Bone marrow (tissue), 2 donors: ENCODE results near the gene TMOD2.
A peak's percentile ranks its signal among the peaks of the same experiment; 100 is the strongest.

Source experiments
- DNase-seq, 2 donors: peaks; one replicate each; lab custom pipeline; 2025; lab: John Stamatoyannopoulos, UW

Gene TMOD2

GRCh38 chr15:51750792-51751696 lies at the start of gene TMOD2:
TSS of gene TMOD2 (plus strand) at chr15:51751597. CDS start at chr15:51766442, 14,845 bp downstream.
- no peak for DNase-seq

- no peak for DNase-seq
Observed at GRCh38 chr15:51702710-51703109, 48.7 kb upstream of the TMOD2 start.

GRCh38 chr15:51706291-51706690 lies 45.1 kb upstream of the TMOD2 start:
- DNase-seq, result no peak

GRCh38 chr15:51706926-51707608 lies 44.3 kb upstream of the TMOD2 start:
- DNase-seq, result no peak

GRCh38 chr15:51708013-51708412 lies 43.4 kb upstream of the TMOD2 start:
- no peak for DNase-seq

- DNase-seq, result no peak
Observed at GRCh38 chr15:51709031-51709430, 42.4 kb upstream of the TMOD2 start.

GRCh38 chr15:51714162-51714561 lies 37.2 kb upstream of the TMOD2 start:
- DNase-seq, result no peak

- no peak for DNase-seq
Observed at GRCh38 chr15:51714911-51715310, 36.5 kb upstream of the TMOD2 start.

GRCh38 chr15:51718219-51718618 lies 33.2 kb upstream of the TMOD2 start:
- DNase-seq, result no peak

- no peak for DNase-seq
Observed at GRCh38 chr15:51718746-51719145, 32.7 kb upstream of the TMOD2 start.

GRCh38 chr15:51720201-51720995 lies 31.0 kb upstream of the TMOD2 start:
- DNase-seq, result no peak

GRCh38 chr15:51721199-51721960 lies 30.0 kb upstream of the TMOD2 start:
- no peak for DNase-seq

GRCh38 chr15:51724199-51724598 lies 27.2 kb upstream of the TMOD2 start:
- DNase-seq, result no peak

- DNase-seq, result peak in 1 of 2 donors; percentile 3
Observed at GRCh38 chr15:51724673-51725072, 26.7 kb upstream of the TMOD2 start.

GRCh38 chr15:51726302-51727073 lies 24.9 kb upstream of the TMOD2 start:
- DNase-seq, result peak in 1 of 2 donors; percentile 46

- DNase-seq, result peak in 1 of 2 donors; percentile 12
Observed at GRCh38 chr15:51727141-51727897, 24.1 kb upstream of the TMOD2 start.

GRCh38 chr15:51731549-51732267 lies 19.7 kb upstream of the TMOD2 start:
- peak in 1 of 2 donors; percentile 93 for DNase-seq

GRCh38 chr15:51732646-51733045 lies 18.8 kb upstream of the TMOD2 start:
- peak in 1 of 2 donors; percentile 52 for DNase-seq
